Endothelial cell of umbilical vein (primary cell): ENCODE results near the gene PLAAT3. TPM values are rescaled to one million over a fixed set of nuclear protein-coding genes. Genes with fewer than 3 reads are reported as not detected.

Experiments used
- BruUV-seq: library from RNA; stranded (reverse); fragments of 400-500 nt; replicated peaks from 2 replicates; lab custom pipeline; 2021; lab: Mats Ljungman, UMichigan
- CTCF ChIA-PET: fragments of 300-600, 350-600 bp; sonication (Branson Sonifier 250); formaldehyde crosslinking; loops from one replicate; lab custom pipeline; 2021; ENCODE audit warnings: antibody characterized with exemption, inconsistent platforms; lab: Charles Lee
- POLR2A ChIA-PET: fragments of 300-600, 350-600 bp; sonication (Branson Sonifier 250); formaldehyde crosslinking; loops from one replicate; lab custom pipeline; 2021; ENCODE audit warnings: antibody characterized with exemption, inconsistent platforms; lab: Charles Lee
- DNase-seq: peaks from one replicate; pipeline ENCODE4 v3.0.0-alpha.2; 2011; ENCODE audit warnings: low read depth, low spot score
- FAIRE-seq: peaks from 2 replicates; lab custom pipeline; 2011; peaks lifted over from hg19 to GRCh38; lab: Jason Lieb, UNC
- H2AFZ ChIP-seq: 2 replicates; pipeline ENCODE4 v1.6.0; 2012; ENCODE audit warnings: low read depth, low read length, control low read depth, inconsistent platforms
- H3K27ac ChIP-seq: 2 replicates; pipeline ENCODE4 v1.5.1; 2011; ENCODE audit warnings: low read depth, mild to moderate bottlenecking, control low read depth, low read length, moderate library complexity; ENCODE audit not compliant: insufficient read depth
- H3K27me3 ChIP-seq, 2 experiments: 2 replicates each; pipeline versions ENCODE4 v1.6.0 to v1.6.1; 2011; ENCODE audit warnings: low read length in 2 of 2, mixed read lengths in 1 of 2; ENCODE audit not compliant: control insufficient read depth in 2 of 2, insufficient read depth in 2 of 2
- H3K36me3 ChIP-seq, 2 experiments: 2 replicates in 1 of 2; 3 replicates in 1 of 2; pipeline ENCODE4 v1.5.1; 2011; ENCODE audit warnings: low read length in 2 of 2, mild to moderate bottlenecking in 1 of 2, moderate library complexity in 1 of 2; ENCODE audit not compliant: control insufficient read depth in 2 of 2, insufficient read depth in 2 of 2; ENCODE audit errors: extremely low read depth in 1 of 2
- H3K4me1 ChIP-seq: 3 replicates; pipeline ENCODE4 v1.5.1; 2011; ENCODE audit warnings: mild to moderate bottlenecking, low read length; ENCODE audit not compliant: control insufficient read depth, insufficient read depth; ENCODE audit errors: extremely low read depth
- H3K4me2 ChIP-seq: 2 replicates; pipeline ENCODE4 v1.6.1; 2011; ENCODE audit warnings: low read length, control low read depth, mixed read lengths; ENCODE audit not compliant: insufficient read depth
- H3K4me3 ChIP-seq, 3 experiments: fragments of 200-600 bp in 1 of 3; sonication (generic), shearing (Covaris generic) in 1 of 3; replicated peaks in 1 of 3; 2 replicates each; pipeline ENCODE4 v1.5.1; 2011 to 2016; ENCODE audit warnings: control low read depth in 3 of 3, low read length in 3 of 3, mild to moderate bottlenecking in 2 of 3, inconsistent platforms in 1 of 3, low read depth in 1 of 3, moderate library complexity in 1 of 3; ENCODE audit not compliant: insufficient read depth in 1 of 3
- H3K79me2 ChIP-seq: 2 replicates; pipeline ENCODE4 v1.6.0; 2012; ENCODE audit warnings: low read length, inconsistent platforms; ENCODE audit not compliant: control insufficient read depth, insufficient read depth
- H3K9ac ChIP-seq: replicated peaks from 2 replicates; pipeline ENCODE3; 2011; ENCODE audit warnings: low read length, control low read depth; ENCODE audit not compliant: insufficient read depth; ENCODE audit errors: extremely low read depth
- H3K9me1 ChIP-seq: replicated peaks from 3 replicates; pipeline ENCODE4 v1.6.0; 2011; ENCODE audit warnings: mild to moderate bottlenecking, low read length; ENCODE audit not compliant: control insufficient read depth, insufficient read depth; ENCODE audit errors: extremely low read depth
- H3K9me3 ChIP-seq: replicated peaks from 2 replicates; pipeline ENCODE4 v1.5.1; 2012; ENCODE audit warnings: low read length, inconsistent platforms; ENCODE audit not compliant: control insufficient read depth, insufficient read depth
- H4K20me1 ChIP-seq: replicated peaks from 2 replicates; pipeline ENCODE3; 2011; ENCODE audit warnings: mild to moderate bottlenecking, low read length; ENCODE audit not compliant: control insufficient read depth, insufficient read depth; ENCODE audit errors: extremely low read depth
- EZH2 ChIP-seq: IDR thresholded peaks from 2 replicates; pipeline ENCODE4 v1.6.1; 2012; ENCODE audit warnings: borderline replicate concordance, low read depth, mild to moderate bottlenecking, moderate library complexity, low read length, inconsistent platforms; ENCODE audit not compliant: severe bottlenecking
- FOS ChIP-seq: IDR thresholded peaks from 2 replicates; pipeline ENCODE4 v1.6.1; 2011; ENCODE audit warnings: mild to moderate bottlenecking, low read length, moderate library complexity, borderline replicate concordance; ENCODE audit not compliant: insufficient read depth
- GATA2 ChIP-seq: IDR thresholded peaks from 2 replicates; pipeline ENCODE4 v1.7.0; 2011; ENCODE audit warnings: low read depth, mild to moderate bottlenecking, moderate library complexity, mixed read lengths, low read length; ENCODE audit not compliant: insufficient read length, insufficient read depth
- JUN ChIP-seq: IDR thresholded peaks from 2 replicates; pipeline ENCODE4 v1.6.1; 2011; ENCODE audit warnings: borderline replicate concordance, low read depth; ENCODE audit not compliant: insufficient read length, insufficient read depth
- MYC ChIP-seq: IDR thresholded peaks from one replicate; pipeline ENCODE4 v1.6.1; 2011; ENCODE audit warnings: mild to moderate bottlenecking, low read depth, low read length
- POLR2A ChIP-seq: IDR thresholded peaks from 2 replicates; pipeline ENCODE4 v1.6.1; 2012; ENCODE audit warnings: low read depth, mild to moderate bottlenecking, control low read depth, low read length
- POLR2AphosphoS5 ChIP-seq: IDR thresholded peaks from 2 replicates; pipeline ENCODE4 v1.6.1; 2012; ENCODE audit warnings: low read depth, mild to moderate bottlenecking, control low read depth, low read length, moderate library complexity; ENCODE audit not compliant: insufficient read depth
- dilution Hi-C: fragments of 300-500 bp; cut with MboI; formaldehyde crosslinking; loops from one replicate; pipeline ENCODE4 v1.15.0; 2019; ENCODE audit warnings: low sequenced_read_pairs; ENCODE audit not compliant: extremely low pct_ligation_motif_present
- intact Hi-C: fragments of 100-400 bp; cut with micrococcal nuclease; formaldehyde crosslinking; loops from one replicate; pipeline ENCODE4 v1.10.0; 2022
- polyA plus RNA-seq, 4 experiments: library from polyadenylated mRNA; depleted of rRNA in 3 of 4; stranded (reverse) in 3 of 4; unstranded in 1 of 4; fragments of >200 nt; gene quantifications; 2 replicates each; pipeline versions ENCODE4 v1.2.1 to v1.2.3, GENCODE V29; 2011 to 2012; ENCODE audit warnings: missing spikeins in 1 of 4
- total RNA-seq: library from RNA; stranded (reverse); gene quantifications from 2 replicates; pipeline ENCODE4 v1.2.3, GENCODE V29; 2021
- TF ChIP-seq, protein P1 (sequence below): IDR thresholded peaks from 2 replicates; pipeline ENCODE4 v1.6.1; 2011; ENCODE audit not compliant: insufficient read depth, insufficient read length
- TF ChIP-seq, protein P2 (sequence below), 2 donors: IDR thresholded peaks; 1 replicate in 1 of 2; 2 replicates in 1 of 2; pipeline ENCODE4 v1.5.1; 2011; ENCODE audit warnings: low read length in 2 of 2, mild to moderate bottlenecking in 2 of 2, moderate library complexity in 2 of 2, control low read depth in 1 of 2, inconsistent platforms in 1 of 2, low read depth in 1 of 2; ENCODE audit not compliant: insufficient read depth in 1 of 2; ENCODE audit errors: extremely low read depth in 1 of 2

Gene PLAAT3
- total and polyA plus RNA-seq, 2 donors (not counting 3 experiments of a cell fraction or from before 2014, with no cell fraction given), result 22.8 to 40.2 TPM

DNA sequence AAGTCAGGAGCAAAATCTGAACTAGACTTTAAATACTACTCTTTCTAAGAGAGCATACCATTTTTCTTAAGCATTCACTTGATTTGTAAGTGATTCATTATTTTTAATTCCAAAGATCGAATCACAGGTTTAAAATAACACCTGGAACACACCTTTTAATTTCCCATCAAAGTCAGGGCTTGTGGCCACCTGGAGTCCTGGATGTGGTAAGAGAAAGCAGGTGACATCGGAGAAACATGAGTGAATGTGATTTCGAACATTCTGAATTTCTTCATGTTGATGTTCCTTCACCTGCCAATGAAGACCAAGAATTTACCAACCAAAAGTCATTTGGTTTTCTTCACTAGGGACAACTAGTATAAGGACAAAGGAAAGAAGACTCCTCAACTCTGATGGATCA is 29.0 kb upstream of the PLAAT3 start:
- ChIA-PET POLR2A (no interaction called here), CTCF (interaction anchor here (1.0 to 2.9 kb wide), 4 partner anchors 9 to 164 kb away, joined by 3 to 9 read pairs (median 6); no protein-coding TSS in a partner anchor)
- FAIRE-seq (no peak), DNase-seq (no peak)
- no peak overlapping the region for H3K27ac ChIP-seq
- dilution Hi-C loops, result no loop called here
- no peaks in the 10 kb centered on the region for H4K20me1 ChIP-seq
- TF ChIP-seq JUN (no peak), GATA2 (no peak), FOS (no peak), MYC (no peak), POLR2A (no peak), EZH2 (no peak), POLR2AphosphoS5 (no peak)
- TF ChIP-seq, protein P1, sequence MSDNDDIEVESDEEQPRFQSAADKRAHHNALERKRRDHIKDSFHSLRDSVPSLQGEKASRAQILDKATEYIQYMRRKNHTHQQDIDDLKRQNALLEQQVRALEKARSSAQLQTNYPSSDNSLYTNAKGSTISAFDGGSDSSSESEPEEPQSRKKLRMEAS, result no peak
- TF ChIP-seq, protein P2, sequence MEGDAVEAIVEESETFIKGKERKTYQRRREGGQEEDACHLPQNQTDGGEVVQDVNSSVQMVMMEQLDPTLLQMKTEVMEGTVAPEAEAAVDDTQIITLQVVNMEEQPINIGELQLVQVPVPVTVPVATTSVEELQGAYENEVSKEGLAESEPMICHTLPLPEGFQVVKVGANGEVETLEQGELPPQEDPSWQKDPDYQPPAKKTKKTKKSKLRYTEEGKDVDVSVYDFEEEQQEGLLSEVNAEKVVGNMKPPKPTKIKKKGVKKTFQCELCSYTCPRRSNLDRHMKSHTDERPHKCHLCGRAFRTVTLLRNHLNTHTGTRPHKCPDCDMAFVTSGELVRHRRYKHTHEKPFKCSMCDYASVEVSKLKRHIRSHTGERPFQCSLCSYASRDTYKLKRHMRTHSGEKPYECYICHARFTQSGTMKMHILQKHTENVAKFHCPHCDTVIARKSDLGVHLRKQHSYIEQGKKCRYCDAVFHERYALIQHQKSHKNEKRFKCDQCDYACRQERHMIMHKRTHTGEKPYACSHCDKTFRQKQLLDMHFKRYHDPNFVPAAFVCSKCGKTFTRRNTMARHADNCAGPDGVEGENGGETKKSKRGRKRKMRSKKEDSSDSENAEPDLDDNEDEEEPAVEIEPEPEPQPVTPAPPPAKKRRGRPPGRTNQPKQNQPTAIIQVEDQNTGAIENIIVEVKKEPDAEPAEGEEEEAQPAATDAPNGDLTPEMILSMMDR (IDR thresholded peaks at IDR 0.05; ENCODE audit: extremely low read depth in 1 of 2, insufficient read depth in 1 of 2, low read depth in 1 of 2, low read length in 2 of 2), result no peak
- H2AFZ ChIP-seq, result no peak overlapping the region
- H3K27me3 ChIP-seq, result no peaks in the 10 kb centered on the region
- H3K9me1 ChIP-seq, result no peaks in the 10 kb centered on the region
- no peaks in the 10 kb centered on the region for H3K4me1 ChIP-seq
- peaks cover 10 to 18% of the 10 kb centered on the region in 2 experiments for H3K36me3 ChIP-seq
- no TSS peak for BruUV-seq
- no peak overlapping the region for H3K9ac ChIP-seq
- H3K4me3 ChIP-seq, result no peak overlapping the region
- no peaks in the 10 kb centered on the region for H3K79me2 ChIP-seq
- H3K4me2 ChIP-seq, result no peak overlapping the region
- H3K9me3 ChIP-seq, result no peaks in the 10 kb centered on the region
- intact Hi-C loops, result no loop called here
